Skin of body (tissue), 2 donors: ENCODE results near the gene HHLA2. TPM values are rescaled to one million over a fixed set of nuclear protein-coding genes. Genes with fewer than 3 reads are reported as not detected.
"Not testable (repeated sequence)": the region's sequence is repeated elsewhere in the genome, so short reads cannot be mapped to it uniquely, and the experiment has no call there.

Experiments
- DNase-seq: peaks from one replicate; lab custom pipeline; 2025; lab: John Stamatoyannopoulos, UW
- total RNA-seq: library from RNA; depleted of rRNA; stranded (reverse); fragments of >200 nt; gene quantifications from one replicate; pipeline ENCODE4 v1.2.3, GENCODE V29; 2014

The HHLA2 gene
- total RNA-seq, 1 donor from 2014 or later = not detected

DNA sequence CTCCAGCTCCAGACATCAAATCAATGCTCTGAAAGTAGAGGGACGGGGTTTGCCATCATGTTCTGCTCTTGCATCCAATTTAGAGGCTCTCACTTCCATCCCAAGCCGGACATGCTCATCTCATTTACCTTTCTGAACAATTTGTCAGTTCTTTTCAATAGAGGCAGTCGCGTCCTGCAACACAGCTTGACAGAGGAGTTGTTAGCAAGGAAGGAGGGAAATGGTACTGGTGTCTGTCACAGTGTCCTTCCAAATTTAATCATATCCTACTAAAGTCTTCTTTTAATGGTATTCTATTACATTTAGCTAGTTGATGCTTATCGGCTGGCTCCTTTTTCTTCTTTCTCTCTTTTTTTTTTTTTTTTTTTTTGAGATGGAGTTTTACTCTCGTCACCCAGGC lies 45.6 kb downstream of the HHLA2 start:
- no peak for DNase-seq

DNA sequence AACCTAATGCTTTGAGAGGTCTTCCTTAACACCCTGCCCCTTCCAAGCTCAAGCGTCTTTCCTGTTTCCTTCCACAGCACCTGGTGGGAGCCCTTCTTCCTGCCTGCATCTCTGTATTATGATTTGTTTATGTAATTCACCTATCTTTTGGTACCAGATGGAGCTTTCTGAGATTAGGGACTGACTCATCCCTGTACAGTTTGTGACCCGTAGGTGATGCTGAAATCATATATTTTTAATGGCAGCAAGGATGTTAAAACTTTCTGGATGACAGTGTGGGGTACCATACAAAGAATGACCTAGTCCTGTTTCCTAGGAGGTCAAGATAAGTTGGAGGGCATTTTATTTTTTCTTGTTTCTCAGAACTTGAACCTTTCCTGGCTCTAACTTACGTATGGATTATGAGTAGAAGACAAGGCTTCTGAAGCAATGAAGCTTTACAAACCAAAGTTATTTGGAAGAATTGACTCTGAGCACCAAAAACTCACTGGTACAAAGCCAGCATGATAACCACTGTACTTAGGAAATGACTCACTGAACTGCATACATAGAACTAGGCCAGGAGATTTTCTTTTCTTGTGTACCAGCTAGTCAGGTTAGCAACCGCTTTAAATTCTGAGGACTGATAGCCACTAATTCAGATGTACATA lies 46.6 kb downstream of the HHLA2 start:
- no peak for DNase-seq

DNA sequence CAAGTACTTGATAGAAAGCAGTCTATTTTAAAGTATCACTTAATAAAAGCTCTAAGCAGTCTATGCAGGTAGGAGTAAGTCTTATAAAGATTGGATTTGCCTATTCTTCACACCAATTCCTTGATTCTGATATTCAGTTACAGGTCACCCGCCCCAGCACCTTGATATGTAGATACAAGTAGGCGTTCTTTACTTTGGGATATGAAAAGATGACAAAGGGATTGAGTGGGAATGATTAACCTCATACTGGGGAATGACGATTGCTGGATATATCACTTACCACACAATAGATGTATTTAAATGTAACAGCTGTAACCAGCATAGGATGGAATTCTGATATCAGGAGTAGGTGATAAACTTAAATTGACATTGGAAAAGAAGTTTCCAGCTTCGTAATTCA lies 47.1 kb downstream of the HHLA2 start:
- no peak for DNase-seq

DNA sequence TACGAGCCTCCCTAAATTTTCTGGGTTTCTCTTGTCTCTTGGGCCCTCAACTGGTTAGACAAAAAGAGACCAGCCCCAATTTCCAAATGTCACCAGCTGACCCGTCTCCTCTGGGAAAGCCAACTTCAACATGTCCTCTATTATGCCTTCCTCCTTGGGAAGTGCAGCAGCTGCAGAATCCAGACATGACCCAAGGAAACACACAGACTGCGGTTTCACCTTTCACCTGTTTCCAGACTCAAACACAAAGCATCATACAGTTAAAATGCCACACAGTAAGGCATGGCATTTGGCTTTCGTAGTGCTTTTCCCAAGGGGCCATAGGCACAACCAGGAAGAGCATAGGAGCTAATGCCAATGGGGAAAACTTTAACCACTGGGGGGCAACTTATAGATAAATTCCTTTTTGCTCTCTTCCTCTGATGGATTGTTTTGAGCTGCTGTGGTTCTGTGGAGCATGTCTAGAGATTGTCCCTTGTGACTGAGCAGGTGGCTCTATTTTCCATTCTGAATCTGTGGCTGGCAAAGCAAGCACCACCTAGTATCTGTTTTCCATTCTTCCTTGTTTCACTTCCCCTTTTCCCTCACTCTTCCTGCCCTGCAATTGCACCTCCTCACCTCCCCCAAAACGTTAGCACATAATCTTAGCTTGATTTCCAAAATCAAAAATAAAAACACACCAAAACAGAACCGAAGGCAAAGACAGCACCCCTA lies 49.3 kb downstream of the HHLA2 start:
- DNase-seq = no peak

DNA sequence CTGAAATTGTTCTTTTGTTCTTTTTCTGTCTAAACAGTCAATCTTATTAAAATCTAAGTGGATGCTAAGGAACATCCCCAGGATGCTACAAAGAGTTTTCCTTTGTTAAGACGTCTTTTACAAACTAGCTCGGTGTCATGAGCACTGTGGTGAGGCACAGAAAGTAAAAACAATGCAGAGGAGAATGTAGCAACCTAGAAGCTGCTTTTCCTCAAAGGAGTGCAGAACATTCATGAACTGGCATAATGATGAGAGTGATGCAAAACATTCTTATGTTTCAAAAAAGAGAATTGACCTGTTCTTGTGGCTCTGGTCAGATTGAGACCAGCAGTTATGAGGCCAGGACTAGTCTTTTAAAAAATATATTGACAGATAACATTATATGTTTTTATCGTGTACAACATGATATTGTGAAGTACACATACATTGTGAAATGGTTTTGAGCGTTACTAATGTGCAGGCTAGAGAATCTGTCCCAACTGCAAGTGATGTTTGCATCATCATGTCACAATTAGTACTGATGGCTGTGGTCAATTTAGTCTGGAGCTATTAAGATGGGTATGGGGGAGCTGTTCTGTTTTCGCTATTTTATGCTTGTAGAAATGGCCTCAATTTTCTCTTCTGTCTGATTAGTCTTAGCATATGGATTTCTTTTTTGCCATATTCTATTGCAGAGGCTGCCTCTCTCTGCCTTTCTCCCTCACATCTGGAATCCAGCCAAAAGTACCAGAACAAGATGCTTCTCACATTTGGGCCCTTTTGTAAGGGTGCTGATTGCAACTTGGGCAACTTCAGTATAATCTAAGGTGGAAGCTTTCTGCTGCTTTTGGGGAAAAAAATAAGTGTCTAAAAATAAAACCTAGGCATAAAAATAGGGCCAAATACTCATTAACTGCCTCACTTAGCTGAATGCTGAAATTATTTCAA lies 50.2 kb downstream of the HHLA2 start:
- DNase-seq = no peak

DNA sequence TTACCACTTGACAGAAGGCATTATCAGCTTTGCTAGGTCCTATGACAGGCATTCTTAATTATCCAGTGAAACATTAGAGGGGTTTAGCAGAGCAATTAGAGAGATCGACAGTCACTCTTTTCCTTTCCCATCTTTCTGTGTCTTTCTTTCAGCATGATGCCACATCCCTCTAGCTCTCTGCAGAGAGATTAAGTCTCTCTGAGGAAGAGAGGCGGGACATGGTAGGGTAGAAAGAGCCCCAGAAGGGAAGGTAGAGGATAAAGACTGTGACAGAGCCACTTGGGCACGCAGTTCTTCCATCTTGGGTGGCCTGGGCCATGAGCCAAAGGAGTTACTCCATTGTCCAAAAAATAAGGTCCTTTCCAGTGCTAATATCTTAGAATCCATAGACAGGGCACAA lies 55.8 kb downstream of the HHLA2 start:
- DNase-seq = no peak

DNA sequence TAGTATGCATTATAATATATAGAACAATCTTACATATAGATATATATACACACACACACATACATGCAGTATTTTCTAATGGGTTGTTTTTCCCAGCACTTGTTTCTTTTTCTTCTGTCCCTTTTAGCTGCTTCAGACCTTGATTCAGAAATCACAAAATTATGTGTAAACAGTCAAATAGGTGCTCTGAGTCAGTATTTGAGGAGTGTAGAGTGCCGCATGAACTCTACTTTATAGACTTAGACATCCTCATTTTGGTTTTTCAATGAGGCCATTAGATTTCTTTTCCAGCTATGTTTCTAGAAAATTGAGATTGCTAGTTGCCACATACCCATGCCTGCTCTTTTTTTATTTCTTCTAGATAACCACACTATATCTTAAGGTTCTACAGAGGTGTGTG lies 58.2 kb downstream of the HHLA2 start:
- DNase-seq = no peak

DNA sequence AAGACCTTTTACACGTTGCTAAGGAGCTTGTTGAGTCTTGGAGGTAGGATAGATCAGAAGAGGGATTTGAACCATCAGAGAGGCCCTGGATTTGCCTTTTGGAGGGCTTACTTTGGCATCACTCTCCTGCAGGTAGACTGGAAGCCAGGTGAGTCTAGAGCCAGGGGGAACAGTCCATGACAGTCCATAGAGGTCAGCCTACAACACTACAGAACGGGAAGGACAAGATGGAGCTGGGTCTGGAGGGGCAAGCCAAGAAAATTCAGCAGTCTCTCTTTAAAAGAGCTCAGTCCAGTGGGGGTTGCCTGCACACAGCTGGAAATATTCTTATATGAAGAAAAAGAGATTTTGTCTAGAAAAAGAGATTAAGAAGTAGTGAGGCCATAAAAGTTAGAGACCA lies 60.7 kb downstream of the HHLA2 start:
- DNase-seq = no peak

DNA sequence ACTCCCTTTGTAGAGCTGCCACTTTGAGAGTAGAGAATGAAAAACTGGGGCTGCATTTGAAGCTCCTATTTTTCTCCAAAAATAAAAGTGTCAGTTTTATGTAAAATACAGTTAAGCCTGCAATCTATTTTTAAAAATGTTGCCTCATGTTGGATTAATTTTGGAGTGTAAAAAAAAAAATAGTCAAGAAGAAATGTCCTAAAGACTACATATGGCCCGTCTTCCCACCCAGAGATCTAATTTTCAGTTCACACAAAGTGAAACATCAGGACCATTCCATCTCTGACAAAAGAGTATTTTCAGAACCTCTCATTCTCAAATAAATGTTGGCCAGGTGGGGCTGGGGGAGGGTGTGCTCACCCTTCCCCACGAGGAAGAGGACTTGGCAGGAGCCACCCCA lies 62.7 kb downstream of the HHLA2 start:
- no peak for DNase-seq

DNA sequence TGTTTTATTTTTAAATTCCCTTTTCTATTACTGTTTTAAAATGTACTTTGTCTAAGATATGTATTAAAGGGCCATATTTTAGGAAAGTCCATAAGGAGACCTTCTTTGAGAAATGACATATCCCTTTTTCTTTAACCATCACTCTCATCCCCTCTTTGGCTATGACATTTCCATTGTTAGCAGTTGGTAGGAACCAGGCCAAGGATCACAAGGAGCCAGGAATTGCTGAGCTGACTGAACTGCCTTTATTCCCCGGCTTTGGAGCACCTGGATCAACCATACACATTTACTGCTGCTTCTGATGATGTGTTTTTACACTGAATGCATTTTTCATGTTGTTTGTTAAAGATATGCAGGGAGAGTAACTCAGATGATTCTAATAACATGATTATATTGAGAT lies 79.7 kb downstream of the HHLA2 start:
- no peak for DNase-seq

DNA sequence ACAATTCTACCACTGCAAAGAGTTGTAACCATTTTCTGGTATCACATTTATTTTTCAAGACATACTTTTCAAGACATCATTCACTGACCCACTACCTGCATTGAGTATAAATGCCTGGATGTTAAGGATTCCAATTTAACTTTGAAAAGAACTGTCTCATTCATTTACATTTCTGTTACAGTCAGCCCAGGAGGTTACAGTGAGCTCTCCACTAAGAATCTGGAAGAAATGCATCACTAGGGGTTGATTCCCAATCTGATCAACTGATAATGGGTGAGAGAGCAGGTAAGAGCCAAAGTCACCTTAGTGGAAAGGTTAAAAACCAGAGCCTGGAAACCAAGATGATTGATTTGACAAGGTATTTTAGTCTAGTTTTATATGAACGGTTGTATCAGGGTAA lies 81.0 kb downstream of the HHLA2 start:
- no peak for DNase-seq

DNA sequence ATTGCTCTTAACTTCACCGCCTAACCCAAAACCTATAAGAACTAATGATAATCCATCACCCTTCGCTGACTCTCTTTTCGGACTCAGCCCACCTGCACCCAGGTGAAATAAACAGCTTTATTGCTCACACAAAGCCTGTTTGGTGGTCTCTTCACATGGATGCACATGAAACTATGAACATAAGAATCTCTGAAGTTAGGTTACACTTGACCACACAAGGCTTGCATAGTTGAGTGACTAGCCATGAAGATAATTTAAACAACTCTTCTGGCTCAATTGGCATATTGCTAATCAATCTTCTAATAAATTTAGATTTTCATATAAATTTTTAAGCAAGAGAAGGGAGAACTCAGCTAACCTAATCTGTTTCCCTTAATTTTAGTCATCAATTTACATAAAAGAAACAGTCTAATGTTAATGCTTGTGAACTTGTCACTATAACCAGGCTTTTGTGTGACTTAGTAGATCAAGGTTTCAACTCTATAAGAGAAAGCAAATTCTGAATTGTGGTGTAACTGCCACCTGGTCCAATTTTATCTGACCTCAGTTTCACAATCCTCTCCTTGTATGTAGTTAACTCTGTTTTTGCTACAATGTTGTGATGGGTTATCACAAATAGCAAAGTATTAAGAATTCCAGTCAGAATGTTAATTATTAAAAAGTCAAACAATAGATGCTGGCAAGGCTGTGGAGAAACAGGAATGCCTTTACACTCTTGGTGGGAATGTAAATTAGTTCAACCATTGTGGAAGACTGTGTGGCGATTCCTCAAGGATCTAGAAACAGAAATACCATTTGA lies 82.0 kb downstream of the HHLA2 start:
- DNase-seq = no peak

DNA sequence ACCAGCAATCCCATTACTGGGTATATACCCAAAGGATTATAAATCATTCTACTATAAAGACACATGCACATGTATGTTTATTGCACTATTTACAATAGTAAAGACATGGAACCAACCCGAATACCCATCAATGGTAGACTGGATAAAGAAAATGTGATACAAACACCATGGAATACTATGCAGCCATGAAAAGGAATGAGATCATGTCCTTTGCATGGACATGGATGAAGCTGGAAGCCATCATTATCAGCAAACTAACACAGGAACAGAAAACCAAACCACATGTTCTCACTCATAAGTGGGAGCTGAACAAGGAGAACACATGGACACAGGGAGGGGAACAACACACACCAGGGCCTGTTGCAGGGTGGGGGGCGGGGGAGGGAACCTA lies 82.6 kb downstream of the HHLA2 start:
- not testable (repeated sequence) for DNase-seq

DNA sequence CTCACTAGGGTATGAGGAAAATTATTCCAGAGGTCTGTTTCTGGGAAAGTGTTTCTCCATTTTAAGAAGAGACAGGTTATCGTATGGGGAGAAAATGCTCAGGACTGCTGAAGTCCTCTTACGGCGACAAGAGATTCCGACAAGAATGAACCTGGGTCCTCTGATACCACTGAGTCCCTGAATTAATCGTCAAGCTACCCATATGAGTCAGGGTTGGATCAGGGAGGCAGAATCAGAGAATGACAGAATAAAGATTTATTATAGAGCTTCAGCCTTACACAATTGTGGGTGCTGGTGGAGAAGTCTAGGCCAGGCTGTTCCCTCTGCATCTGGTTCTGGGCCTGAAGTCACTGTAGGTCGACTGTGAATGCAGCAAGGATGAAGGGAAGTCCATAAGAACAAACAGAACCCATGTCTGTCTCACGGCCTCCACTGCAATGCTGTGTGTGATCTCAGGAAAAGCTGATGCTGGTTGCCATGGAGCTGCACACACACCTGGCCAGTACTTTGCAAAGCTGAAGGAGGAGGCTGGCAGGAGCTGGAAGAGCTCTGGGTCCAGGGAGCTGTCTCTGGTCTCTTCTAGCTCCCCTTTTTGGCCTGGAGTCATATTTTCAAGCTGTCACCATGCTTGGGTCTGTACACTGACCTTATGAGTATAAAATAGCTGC lies 83.9 kb downstream of the HHLA2 start:
- no peak for DNase-seq

DNA sequence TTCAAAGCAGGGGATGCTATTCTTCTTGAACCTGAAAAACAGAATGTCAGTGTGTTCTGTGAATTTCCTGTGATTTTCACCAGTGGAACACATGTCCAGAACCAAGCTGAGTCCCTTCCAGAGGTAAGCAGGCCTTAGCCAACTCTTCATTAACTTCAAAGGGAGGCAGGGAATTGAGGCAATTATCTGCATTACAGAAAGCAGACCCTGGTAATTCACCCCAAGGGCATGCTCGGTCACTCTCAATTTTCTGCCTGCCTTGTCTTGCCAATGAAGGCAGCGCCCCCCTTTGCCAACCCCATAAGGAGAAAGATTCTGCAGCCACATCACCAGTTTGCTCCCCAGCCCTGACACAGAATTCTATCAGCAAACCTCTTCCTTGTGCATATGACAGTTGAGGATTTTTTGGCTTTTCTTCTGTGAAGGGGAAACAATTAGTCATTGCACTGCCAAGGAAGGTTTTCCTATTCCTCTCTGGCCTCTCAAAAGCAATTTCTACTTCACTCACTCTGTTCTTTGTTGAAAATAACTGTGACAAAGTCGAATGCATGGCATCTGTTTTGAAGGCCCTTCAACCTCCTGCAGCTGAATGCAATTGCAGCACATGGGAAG lies 85.3 kb downstream of the HHLA2 start:
- no peak for DNase-seq

DNA sequence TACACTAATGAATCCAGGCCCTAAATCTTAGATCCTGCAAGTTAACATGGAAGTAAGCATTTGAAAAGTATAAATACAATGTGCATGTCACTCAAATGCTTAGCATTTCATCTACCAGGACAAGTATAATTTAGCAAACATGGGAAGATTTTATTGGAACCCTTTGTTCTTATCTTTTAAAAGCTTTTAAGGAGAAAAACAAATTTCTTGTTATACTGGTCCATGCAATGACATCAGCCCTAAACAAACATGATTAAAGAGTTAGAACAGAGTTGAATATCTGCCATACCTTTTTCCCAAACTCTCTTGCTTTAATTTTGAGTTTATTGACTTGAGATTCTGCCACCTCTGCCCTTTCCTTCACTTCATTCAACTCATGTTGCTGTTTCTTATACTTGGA lies 87.0 kb downstream of the HHLA2 start:
- DNase-seq = no peak

DNA sequence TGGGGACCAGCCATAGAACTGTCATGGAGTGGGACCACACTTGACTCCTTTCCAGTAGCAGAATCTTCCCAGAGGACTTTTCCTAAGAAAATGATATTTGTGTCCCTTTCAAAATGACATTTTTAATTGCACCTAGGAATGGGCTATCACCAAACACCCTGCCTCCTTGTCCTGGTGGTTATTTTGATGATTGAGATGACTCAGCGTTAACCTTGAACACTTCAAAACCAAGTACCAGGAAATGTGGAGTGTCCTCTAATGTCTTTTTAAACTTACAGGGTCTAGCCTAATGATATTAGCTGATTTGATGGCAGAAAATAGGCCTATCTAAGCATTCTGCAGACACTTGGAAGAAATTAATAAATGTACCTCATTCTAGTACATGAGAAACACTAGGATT lies 90.7 kb downstream of the HHLA2 start:
- DNase-seq = no peak

DNA sequence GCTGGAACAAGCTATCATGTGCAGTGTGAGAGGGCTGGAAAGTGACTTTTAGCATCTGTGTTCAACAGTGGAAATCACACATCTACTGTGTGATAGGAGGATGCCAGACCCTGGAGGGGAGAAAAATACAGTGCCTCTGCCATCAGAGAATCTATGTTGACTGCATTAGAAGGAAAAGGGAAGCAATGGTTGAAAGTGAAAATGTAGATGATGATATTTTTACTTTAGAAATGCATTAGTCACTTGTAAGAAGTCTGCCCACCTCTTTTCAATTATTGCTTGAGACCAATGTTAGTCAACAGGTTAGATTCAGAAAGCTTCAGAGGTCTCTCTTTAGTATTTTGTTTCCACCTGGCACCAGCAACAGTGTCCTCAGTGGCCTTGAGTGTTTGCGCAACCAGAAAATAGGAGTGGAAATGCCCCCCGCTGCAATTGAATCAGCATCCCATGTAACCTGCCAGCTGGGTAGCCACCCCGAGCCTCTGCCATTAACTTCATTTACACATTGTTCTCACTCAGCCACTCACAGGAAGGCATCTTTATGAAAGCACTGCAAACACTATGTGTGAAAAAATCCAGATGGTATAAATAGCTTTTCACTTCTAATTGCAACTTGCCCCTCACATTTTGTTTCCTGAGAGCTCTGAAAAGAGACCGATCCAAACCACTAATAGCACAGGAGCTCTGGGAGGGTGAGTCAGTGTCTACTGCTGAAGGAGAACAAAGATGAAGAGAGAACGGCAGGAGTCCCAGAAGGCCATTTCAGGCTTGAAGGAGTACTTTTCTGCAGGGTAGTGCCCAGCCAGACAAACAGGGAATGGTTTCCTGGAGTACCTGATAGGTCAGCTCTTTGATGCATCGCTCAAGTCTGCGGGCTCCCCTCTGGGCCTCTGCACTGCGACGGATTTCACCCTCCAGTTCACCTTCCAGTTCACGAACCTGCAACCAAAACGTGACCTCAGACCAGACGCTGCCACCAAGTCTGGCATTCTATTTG lies 92.1 kb downstream of the HHLA2 start:
- no peak for DNase-seq

DNA sequence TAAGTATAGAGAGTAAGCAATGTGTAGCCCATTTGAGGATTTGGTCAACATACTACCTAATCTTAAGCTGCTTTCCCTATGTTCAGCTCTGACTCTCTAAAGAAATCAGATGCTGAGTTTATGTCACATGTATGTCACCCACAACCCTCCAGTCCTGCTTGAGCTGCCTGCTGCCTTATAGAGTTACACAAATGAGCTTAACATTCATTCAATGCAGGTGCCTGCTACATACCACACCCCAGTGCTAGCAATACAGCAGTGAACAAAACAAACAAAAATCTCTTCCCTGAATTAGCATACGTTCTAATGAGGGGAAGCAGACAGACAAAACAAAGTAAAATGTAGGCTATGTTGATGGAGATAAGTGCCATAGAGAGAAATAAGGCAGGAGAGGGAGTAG lies 93.0 kb downstream of the HHLA2 start:
- no peak for DNase-seq
